HG02852 (cell line): Measurements from ENCODE around the gene ARL5A.

Experiments
- ATAC-seq: cut with Tn5 transposase; IDR thresholded peaks from one replicate; pipeline ENCODE4 v1.9.1; 2021; ENCODE audit warnings: mild to moderate bottlenecking, moderate library complexity; ENCODE audit not compliant: unreplicated experiment

The ARL5A gene

GRCh38 chr2:151841047-151841424 is 12.8 kb upstream of the ARL5A start:
- ATAC-seq: no peak

- ATAC-seq: peak; percentile 98
These were observed 12.2 kb upstream of the ARL5A start for GRCh38 chr2:151840216-151841046.

- no peak for ATAC-seq
These were observed 9.7 kb upstream of the ARL5A start for GRCh38 chr2:151837926-151838325.

GRCh38 chr2:151833984-151834383 is 5.8 kb upstream of the ARL5A start:
- peak; percentile 93 for ATAC-seq

GRCh38 chr2:151830961-151831360 is 2.7 kb upstream of the ARL5A start:
- ATAC-seq: no peak

GRCh38 chr2:151828890-151829324 is 686 bp upstream of the ARL5A start:
- ATAC-seq: no peak

- ATAC-seq: peak; percentile 25
These were observed 568 bp downstream of the ARL5A start for GRCh38 chr2:151827564-151828142.

- ATAC-seq: no peak
These were observed 1.5 kb downstream of the ARL5A start for GRCh38 chr2:151826737-151827157.

GRCh38 chr2:151824886-151825285 is 3.3 kb downstream of the ARL5A start:
- ATAC-seq: no peak

GRCh38 chr2:151823651-151824050 is 4.6 kb downstream of the ARL5A start:
- ATAC-seq: no peak

- ATAC-seq: peak; percentile 78
These were observed 8.3 kb downstream of the ARL5A start for GRCh38 chr2:151819920-151820319.

GRCh38 chr2:151817929-151818328 is 10.3 kb downstream of the ARL5A start:
- ATAC-seq: no peak

- ATAC-seq: no peak
These were observed 11.4 kb downstream of the ARL5A start for GRCh38 chr2:151816843-151817242.

- no peak for ATAC-seq
These were observed 12.3 kb downstream of the ARL5A start for GRCh38 chr2:151815821-151816489.

- no peak for ATAC-seq
These were observed 17.7 kb downstream of the ARL5A start for GRCh38 chr2:151810489-151810888.

GRCh38 chr2:151809073-151809383 is 19.2 kb downstream of the ARL5A start:
- no peak for ATAC-seq

- no peak for ATAC-seq
These were observed 19.8 kb downstream of the ARL5A start for GRCh38 chr2:151808258-151809072.

GRCh38 chr2:151805961-151806360 is 22.3 kb downstream of the ARL5A start:
- ATAC-seq: no peak

- ATAC-seq: no peak
These were observed 22.9 kb downstream of the ARL5A start for GRCh38 chr2:151805343-151805742.

- ATAC-seq: no peak
These were observed 24.4 kb downstream of the ARL5A start for GRCh38 chr2:151803811-151804210.

- no peak for ATAC-seq
These were observed 25.9 kb downstream of the ARL5A start for GRCh38 chr2:151802315-151802714.
